ENCODE results near the gene CPSF7.
"Not testable (repeated sequence)": the region's sequence is repeated elsewhere in the genome, so short reads cannot be mapped to it uniquely, and the experiment has no call there.

Gene CPSF7

DNA sequence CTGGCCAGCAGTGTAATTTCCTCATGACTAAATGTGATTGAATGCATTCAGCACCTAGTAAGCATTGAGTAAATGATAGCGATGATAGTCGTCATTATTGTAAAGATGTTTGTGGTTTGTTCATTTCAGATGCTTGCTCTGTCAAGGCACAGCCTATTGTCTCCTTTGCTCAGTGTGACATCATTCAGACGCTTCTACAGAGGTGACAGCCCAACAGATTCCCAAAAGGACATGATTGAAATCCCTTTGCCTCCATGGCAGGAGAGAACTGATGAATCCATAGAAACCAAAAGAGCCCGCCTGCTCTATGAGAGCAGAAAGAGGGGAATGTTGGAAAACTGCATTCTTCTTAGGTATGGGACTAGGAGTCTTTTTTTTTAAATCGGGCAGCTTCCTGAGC, 7.7 kb upstream of the CPSF7 start:
- DNase-seq, result no peak

DNA sequence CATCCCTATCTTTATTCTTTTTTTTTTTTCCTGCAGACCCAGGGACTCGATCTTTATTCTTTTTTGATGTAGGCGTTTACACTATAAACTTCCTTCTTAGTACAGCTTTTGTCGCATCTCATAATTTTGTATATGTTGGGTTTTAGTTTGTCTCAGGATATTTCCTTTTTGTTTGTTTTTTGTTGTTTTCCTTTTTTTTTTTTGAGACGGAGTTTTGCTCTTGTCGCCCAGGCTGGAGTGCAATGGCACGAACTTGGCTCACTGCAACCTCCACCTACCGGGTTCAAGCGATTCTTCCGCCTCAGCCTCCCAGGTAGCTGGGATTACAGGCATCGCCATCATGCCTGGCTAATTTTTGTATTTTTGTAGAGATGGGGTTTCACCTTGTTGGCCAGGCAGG, 1.1 kb upstream of the CPSF7 start:
- not testable (repeated sequence) for DNase-seq

DNA sequence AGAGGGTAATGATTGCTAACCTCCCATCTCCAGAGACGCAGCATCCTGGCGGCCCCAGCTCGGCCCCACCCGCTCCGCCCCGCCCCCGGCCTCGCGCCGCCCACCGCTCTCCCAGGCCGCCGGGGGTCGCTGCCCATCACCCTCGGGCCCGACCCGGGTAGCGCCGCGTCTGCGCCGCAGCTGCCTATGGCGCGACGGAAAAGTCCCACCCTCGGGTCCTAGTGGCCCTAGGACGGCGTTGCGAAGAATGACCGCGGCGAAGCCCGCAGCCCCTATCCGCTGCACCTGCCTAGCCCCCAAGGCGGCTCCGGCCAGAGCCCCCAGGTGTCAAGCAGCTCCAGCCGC, 457 bp downstream of the CPSF7 start:
- DNase-seq, result peak; percentile 42

DNA sequence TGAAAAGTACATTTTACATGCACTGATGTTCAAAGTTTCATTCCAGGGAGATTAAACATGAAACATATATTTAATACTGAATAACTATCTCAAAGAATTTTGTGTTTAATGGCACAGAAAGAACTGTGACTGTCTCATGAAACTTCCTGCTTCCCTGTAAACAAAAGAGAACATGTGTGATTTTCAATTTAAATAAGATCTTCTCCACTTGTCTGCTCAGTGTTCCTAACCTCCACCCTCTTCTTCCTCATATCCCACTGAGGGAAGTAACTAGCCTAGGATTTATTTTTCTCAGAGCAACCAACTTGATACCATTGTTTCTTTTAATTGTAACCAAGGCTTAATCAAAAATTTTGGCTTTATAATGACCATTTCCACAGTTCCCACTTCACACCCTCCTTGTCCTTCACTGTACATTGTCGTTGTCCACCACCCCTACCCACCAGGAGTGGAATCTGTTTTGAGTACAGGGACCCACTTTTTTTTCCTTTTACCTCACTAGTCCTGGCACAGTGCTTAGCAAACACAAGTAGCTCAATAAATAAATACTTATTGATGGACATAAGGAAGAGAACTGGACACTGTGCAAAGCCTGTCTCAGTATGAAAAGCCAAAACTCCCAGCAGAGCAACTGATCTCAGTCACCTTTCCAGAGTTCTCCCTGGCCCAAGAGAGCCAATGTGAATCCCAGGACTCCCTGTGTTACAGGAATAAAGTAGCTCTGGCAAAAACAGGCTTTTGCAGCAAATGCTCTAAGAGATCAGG, 4.2 kb downstream of the CPSF7 start:
- DNase-seq, result no peak

DNA sequence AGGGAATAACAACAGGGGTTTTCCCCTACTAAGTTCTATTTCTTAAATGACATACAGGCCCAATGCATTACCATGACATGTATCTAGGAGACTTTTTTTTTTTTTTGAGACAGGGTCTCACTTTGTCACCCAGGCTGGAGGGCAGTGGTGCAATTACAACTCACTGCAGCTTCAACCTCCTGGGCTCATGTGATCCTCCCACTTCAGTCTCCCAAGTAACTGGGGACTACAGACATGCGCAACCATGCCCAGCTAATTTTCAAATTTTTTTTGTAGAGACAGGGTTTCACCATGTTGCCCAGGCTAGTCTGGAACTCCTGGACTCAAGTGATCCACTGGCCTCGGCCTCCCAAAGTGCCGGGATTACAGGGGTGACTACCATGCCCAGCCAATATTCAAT, 7.5 kb downstream of the CPSF7 start:
- no peak for DNase-seq

DNA sequence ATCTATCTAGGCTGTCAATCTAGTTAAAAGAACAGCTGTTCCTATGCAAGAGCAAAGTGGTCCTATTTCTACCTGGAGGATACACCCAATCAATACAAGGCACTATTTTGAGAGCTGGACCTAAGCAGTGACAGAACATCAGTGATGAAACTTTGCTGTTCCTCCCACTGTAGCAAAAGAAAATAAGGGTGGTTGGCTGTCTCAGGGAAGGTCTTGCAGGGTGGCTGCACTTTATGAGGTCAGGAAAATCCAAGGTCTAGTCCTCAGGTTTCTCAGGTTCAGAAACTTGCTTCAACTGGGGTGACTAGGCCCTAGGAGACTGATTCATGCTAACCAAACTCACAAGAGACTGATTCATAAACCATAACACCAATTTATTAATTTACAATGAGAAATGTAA, 11.6 kb downstream of the CPSF7 start:
- DNase-seq, result no peak

DNA sequence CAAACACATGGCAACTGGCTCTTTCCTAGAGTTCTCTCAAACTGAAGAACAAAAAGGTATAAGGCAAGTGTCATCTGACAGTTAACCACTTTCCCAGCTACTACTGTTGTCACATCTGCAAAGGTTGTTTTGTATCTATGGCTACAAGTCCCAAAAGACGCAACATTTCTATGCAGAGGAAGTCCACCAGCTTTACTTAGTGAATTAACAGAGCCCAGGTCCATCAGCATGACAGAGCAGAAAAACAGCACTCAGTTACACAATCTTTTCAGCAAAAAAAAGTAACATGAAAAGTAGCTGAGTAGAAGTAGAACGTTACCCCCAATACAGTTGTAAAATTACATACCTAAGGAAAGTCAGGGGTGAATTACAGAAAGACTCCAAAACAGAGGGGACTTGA, 12.1 kb downstream of the CPSF7 start:
- no peak for DNase-seq

DNA sequence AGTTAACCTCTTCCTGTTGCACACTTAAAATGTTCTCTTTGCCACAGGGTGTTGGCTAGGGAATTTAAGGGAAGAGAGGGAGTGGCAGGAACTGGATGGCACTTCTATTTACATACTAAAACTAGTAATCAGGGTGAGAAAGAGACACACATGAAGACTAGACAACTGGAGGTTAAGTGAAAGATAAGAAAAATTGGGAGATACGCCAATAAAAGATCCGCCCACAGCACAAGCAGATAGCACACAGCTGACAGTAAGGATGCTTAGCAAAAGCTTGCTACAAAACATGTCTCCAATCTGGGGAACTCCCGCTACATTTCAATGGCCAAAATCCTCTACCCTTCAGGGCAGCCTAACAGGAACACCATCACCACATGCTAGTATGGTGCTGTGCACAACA, 12.8 kb downstream of the CPSF7 start:
- DNase-seq, result no peak

DNA sequence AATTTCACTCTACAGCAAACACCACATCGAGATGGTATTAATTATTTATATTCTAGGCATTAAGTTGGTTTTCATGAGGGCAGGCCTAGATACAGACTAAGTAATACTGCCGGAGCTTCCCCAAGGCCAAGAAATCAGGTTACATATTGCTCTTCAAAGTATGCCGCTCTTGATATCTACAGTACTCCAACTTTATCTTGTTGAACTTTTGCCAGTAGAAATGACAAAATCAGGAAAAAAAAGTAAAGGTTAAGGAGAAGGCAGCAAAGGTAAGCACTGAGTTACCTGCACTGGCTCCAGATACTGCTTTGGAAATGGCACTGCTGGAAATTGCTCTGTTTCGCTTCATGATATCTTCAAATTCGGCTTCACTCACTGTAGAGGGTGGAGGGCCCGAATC, 14.4 kb downstream of the CPSF7 start:
- DNase-seq, result no peak

DNA sequence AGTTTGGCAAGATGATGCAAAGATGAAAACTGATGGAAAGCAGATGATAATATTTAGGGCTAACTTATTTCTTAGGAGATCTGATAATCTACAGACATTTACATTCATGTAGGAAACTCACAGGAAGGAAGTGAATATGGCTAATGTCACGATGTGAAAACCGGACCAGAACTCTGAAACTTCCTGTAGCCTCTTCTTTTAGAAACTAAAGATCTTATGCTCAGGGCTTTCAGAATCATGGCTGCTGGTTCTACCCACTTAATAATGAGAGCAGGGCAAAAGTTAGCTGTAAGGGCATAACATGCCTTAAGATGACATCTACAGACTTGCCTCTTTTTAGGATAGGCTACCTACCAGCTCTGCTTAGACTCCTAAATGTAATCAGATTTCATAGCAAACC, 15.2 kb downstream of the CPSF7 start:
- no peak for DNase-seq

DNA sequence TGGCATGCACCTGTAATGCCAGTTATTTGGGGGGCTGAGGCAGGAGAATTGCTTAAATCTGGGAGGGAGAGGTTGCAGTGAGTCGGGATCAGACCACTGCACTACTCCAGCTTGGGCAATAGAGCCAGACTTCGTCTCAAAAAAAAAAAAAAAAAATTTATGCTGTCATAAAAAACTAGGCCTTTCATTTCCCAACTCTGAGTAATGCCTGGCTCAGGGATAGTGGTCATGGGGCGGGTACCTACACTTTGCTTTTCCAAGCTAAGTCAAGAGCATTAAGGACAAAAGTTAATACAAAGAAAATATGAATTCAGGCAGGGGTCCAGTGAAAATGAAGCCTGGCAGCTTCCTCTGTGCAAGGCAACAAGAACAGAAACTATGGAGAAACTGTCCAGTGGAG, 16.3 kb downstream of the CPSF7 start:
- DNase-seq, result no peak

DNA sequence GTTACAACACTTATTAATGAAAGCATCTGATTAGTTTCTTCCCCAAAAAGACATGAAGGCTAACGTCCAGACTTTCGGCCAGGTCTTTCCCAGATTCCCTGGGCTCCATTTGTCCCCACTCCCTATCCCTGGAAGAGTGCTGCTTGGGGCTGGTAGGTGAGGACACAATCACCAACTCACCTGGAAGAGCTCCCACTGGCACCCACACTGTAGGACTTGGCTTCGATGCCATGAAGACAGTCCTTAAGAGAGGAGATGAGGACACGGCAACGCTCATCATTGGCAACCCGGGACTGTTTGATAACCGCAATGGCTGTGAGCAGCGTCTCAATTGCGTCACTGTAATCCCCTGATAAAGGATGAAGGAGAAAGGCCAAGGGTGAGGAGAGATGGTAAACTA, 18.2 kb downstream of the CPSF7 start:
- DNase-seq, result no peak

DNA sequence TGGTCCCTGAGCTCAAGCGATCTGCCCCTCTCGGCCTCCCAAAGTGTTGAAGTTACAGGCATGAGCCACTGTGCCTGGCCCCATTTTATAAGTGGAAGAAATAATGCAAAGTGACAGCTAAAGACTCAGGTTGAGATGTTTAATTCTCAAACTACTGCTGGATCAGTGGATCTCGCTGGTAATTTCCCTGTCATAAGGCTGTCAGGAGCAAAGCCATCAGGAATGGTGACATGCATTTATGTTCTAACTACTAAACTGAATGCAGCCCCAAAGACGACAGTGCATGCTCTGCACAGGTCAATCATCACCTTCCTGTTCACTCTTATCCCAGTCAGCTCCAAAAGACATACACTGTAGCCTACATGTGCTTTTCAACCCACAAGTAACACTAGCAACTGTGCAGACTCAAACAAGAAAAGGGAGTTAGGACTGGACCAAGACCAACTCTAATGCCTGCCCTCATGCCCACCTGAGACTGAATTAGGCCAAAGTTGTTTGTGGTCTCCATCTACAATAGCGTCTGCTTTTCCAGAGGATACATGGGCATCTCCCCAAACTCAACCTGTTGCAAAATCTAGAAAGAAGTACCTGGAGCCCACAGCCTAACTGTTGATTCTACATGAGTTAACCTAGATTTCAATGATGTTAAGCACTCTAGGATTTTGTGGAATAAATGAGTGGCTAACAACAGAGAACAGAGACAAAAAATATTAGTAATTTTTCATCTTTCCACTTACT, 22.6 kb downstream of the CPSF7 start:
- DNase-seq, result no peak

DNA sequence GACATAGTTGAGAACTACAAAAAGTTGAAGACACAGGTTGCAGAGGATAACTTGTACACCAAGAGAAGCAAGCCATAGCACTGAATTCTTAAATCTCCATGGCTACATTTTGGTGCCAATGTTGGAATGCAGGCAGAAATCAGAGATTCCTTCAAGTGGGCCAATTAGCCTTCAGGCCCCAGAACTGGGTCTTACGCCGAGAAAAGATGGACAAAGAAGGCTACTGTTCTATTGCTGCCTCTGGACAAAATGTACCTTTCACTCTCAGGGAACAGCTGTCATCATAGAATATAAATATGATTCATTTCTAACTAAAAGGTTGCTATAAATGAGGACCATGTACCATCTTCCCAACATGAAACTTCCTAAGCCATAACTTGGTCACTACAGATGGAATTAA, 23.7 kb downstream of the CPSF7 start:
- DNase-seq, result no peak

DNA sequence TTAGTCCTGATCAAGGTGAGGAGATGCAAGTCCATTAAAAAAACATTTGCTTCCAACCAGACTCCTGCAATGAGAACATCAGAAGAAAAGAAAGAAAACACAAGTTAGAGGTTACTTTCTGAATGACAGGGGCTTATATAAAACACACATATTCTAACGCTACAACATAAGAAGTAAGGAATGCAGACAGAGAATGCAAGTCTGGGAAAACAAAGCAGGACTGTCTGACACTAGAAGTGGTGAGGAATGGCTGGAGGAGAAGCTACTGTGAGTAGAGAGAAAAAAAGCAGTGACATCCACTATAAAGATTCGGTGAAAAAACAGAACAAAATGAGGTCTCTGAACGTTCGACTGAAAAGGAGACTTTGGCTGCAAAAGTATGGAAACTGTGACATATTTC, 25.1 kb downstream of the CPSF7 start:
- no peak for DNase-seq

DNA sequence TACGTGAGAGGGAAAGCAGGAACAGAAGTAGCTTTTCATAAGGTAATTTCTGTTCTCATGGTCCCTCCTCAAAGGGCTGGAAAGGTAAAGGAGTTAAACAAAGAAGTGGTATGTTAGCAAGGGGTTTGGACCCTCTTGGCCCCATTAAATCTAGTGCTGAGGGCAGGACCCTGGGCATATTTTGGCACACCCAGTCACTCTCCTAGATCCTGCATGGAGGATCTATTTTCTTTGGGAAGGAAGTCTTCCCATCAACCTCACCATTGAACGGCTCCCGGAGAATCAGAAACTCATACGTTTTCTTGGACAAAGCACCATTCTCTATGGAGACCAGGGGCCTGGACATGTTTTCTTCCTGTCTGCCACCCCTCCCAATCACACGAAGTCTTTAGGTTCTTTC, 25.7 kb downstream of the CPSF7 start:
- DNase-seq, result no peak

DNA sequence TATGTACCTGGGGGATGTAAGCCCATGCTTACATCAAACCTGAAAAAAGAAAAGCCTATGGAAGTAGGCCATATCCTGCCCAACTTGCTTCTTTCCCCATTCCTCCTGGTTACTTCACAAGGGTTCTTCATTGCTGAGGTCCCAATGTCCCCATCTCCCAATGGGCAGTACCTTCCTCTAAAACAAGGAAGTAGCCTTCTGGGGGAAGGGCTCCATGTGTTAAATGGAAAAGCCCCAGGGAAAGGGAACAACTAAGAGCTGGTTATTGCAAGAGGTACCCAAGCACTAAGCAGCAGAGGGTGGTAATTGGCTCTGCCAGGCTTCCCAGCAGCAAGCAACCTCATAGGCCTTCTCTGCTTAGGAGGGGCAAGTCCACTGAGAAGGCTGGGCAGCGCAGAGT, 26.1 kb downstream of the CPSF7 start:
- no peak for DNase-seq

DNA sequence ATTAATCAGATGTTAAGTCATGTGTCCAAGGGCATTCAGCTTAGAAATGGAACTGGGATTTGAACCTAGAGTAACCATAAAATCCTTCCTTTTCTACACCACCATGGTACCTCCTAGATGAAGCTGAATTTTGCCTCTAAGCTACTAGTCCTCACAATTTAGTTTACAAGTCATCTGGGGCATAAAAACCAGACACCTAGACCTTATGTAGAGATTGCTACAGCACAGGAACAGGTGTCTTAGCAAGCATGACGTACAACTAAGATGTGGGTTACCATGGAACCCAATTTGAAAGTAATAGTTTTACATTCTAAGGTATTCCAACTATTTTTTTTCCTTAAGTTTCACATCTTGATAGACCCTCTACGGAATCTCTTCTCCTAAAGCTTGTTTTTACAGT, 28.2 kb downstream of the CPSF7 start:
- no peak for DNase-seq

DNA sequence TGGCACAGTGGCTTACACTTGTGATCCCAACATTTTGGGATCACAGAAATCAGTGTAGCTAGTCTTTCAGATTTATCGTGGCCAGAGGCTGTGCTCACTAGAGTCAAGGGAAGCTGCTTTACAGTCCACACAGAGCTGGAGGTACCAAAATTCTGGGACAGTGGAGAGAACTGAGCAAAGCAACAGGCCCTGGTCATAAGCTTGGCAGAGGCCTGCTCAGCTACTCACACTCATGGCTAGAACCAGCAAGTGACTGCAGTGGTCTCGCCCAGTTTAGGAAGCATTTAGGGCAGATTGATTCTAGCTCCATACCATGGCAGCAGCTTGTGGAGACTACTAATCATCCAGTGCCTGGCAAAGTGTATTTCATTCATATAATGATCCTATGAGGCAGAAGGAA, 28.6 kb downstream of the CPSF7 start:
- no peak for DNase-seq

DNA sequence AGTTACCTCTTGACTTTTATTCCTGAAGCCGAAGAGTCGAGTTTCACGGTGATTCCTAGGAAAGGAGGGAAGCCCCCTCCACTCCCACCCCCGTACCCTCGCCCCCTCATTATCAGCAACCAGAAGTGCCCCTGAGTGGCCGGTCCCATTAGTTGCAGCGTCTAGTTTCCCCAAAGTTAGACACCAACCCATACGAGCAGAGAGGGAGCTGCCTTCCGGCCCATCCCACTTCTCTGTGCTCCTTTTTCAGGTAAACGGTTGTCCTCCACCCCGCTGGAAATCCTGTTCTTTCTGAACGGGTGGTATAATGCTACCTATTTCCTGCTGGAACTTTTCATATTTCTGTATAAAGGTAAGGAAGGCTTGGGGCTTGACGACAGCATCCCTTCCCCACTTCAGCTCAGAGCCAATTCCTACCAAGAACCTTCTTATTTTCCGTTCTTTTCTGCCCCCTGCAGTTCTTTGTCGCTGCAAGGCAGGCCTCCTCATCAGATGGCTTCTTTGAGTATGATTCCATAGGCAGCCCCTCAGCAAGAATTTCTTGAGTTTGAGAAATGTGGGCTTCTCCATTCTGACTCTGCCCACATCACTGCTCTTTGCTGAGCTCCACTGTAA, 36.7 kb downstream of the CPSF7 start:
- no peak for DNase-seq

DNA sequence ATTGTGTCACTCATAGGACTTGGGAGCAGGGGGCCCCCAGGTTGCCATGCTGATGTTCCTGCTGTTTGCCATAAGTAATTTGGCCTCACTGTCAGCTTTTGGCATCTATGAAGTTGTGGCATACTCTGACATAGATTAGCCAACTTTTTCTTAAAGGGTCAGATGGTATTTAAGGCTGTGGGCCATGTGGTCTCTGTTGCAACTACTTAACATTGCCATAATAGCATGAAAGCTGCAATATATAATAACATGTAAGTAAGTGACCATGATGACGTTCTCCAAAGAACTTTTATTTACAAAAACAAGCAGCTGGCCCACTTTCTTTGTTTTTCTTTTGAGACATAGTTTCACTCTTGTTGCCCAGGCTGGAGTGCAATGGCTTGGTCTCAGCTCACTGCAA, 39.6 kb downstream of the CPSF7 start:
- no peak for DNase-seq

DNA sequence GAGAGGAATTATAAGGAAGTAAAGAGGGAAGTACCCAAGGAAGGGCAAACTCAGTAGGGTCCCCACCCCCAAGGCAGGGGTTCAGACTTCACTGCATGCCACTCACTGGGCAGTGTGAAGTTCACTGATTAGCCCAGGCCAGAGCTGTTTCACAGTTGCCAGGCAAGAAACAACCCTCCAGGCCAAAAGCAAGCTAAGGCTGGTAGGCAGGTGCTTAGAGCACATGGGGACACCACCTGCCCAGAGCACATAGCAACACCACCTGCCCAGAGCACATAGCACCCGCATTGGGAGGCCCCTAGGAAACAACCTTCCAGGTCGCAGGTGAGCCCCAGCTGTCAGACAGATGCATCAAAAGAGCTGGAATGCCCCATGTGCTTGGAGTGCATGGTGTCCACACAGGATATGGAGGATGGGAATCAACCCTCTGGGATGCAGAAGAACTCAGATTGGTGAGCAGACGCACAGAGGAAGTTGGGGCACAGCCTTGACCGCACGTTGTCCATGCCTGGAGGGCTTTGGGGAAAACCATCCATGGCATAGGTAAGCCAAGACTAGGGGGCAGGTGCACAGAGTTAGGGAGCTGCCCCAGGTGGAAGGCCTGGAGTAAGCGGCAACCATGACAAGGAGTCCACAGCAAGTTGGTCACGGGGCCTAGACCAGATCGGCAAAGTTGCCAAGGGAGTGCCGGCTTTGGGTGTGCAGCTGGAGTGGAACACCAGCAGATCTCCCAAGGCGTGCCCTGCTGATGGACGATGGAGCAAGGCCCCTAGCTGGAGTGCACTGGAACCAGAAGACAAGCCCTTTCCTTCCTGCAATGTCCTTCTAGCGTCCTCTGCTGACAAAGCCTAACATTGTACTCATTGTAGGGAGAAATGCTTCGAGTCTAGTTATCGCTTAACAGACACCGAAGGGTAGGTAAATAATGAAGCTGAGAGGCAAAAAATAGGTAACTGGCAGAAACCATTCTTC, 45.2 kb downstream of the CPSF7 start:
- DNase-seq, result no peak

DNA sequence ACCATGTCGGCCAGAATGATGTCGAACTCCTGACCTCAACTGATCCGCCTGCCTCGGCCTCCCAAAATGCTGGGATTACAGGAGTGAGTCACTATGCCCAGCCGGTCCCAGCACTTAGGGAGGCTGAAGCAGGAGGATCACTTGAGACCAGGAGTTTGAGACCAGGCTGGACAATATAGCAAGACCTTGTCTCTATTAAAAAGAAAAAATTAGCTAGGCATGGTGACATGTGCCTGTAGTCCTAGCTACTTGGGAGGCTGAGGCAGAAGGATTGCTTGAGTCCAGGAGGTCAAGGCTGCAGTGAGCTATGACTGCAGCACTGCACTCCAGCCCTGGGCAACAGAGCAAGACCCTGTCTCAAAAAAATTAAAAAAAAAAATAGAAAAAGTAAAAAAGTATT, 45.9 kb downstream of the CPSF7 start:
- not testable (repeated sequence) for DNase-seq

Measured in activated CD4-positive, alpha-beta T cell treated with anti-CD3 and anti-CD28 coated beads for 1 hour (primary cell).